Type B pancreatic cell (in vitro differentiated cells): Measurements from ENCODE around the gene FADS2. TPM values are rescaled to one million over a fixed set of nuclear protein-coding genes. Genes with fewer than 3 reads are reported as not detected.

Experiments
- DNase-seq: peaks from one replicate; pipeline ENCODE4 v3.0.0; 2021; ENCODE audit warnings: mixed read lengths; ENCODE audit not compliant: unreplicated experiment; ENCODE audit errors: extremely low spot score
- H3K27ac Mint-ChIP-seq: 2 replicates; pipeline ENCODE4 v1.8.0; 2021; ENCODE audit warnings: mild to moderate bottlenecking, mixed read lengths
- H3K27me3 Mint-ChIP-seq: 2 replicates; pipeline ENCODE4 v1.8.0; 2021; ENCODE audit warnings: mixed read lengths
- H3K36me3 Mint-ChIP-seq: 2 replicates; pipeline ENCODE4 v1.8.0; 2021; ENCODE audit warnings: mixed read lengths
- H3K4me1 Mint-ChIP-seq: one replicate; pipeline ENCODE4 v1.8.0; 2021; ENCODE audit warnings: mixed read lengths; ENCODE audit not compliant: unreplicated experiment
- H3K4me3 Mint-ChIP-seq: 2 replicates; pipeline ENCODE4 v1.8.0; 2021; ENCODE audit warnings: mild to moderate bottlenecking, mixed read lengths
- H3K9me3 Mint-ChIP-seq: 2 replicates; pipeline ENCODE4 v1.8.0; 2021; ENCODE audit warnings: mixed read lengths
- total RNA-seq: library from RNA; stranded (reverse); gene quantifications from 2 replicates; pipeline ENCODE4 v1.2.1, GENCODE V29; 2021; ENCODE audit warnings: low replicate concordance
- TF ChIP-seq, protein P1 (sequence below): fragments of 200-600 bp; sonication (generic); conservative IDR thresholded peaks from 2 replicates; pipeline ENCODE4 v1.5.0; 2021; ENCODE audit warnings: antibody characterized with exemption, mild to moderate bottlenecking

The FADS2 gene
- total RNA-seq, 1 donor from 2014 or later, result 205 TPM

DNA sequence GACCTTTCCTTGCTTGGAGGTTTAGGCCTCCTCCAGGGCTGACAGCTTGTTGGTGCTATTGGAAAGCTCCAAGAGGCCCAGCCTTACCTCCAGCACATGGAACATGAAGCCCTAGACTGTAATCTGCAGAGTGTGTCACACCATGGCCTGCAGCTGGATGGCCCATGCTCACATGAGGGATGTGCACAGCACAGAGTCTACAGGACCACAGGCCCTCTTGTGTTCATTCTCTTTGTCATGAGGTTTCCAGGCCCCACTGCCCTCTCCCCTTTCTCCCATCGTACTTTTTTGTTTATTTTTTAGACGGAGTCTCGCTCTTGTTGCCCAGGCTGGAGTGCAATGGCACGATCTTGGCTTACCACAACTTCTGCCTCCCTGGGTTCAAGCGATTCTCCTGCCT is 21.3 kb upstream of the FADS2 start:
- Mint-ChIP-seq H3K27ac (no peak overlapping the region), H3K4me1 (no peaks in the 10 kb centered on the region), H3K36me3 (peaks cover 31% of the 10 kb centered on the region), H3K27me3 (no peaks in the 10 kb centered on the region), H3K4me3 (no peak overlapping the region), H3K9me3 (no peaks in the 10 kb centered on the region)
- DNase-seq, result no peak
- TF ChIP-seq, protein P1, sequence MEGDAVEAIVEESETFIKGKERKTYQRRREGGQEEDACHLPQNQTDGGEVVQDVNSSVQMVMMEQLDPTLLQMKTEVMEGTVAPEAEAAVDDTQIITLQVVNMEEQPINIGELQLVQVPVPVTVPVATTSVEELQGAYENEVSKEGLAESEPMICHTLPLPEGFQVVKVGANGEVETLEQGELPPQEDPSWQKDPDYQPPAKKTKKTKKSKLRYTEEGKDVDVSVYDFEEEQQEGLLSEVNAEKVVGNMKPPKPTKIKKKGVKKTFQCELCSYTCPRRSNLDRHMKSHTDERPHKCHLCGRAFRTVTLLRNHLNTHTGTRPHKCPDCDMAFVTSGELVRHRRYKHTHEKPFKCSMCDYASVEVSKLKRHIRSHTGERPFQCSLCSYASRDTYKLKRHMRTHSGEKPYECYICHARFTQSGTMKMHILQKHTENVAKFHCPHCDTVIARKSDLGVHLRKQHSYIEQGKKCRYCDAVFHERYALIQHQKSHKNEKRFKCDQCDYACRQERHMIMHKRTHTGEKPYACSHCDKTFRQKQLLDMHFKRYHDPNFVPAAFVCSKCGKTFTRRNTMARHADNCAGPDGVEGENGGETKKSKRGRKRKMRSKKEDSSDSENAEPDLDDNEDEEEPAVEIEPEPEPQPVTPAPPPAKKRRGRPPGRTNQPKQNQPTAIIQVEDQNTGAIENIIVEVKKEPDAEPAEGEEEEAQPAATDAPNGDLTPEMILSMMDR, result no peak

DNA sequence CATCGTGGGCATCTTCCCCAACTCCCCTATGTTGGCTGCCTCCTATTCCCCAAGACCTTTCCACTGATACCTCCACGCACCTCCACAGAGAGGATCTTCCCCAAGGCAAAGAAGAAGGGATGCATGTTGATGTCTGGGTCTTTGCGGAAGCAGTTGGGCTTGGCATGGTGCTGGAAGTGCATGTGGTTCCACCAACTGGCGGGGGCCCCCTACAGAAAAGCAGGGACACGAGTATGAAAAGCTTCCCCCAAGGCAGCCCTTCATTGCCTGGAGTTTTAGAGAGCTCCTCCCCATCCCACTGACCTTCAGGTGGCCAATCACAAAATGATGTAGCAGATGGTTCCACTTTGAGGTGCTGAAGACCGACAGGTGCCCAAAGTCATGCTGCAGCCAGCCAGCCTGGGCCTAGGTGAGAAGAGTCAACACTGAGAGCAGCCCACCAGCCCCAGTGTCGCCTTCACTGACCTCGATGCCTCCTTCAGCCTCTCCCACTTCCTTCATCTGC is 17.4 kb upstream of the FADS2 start:
- Mint-ChIP-seq H3K4me1 (peaks cover 5% of the 10 kb centered on the region), H3K27ac (no peak overlapping the region), H3K4me3 (no peak overlapping the region), H3K36me3 (peaks cover 34% of the 10 kb centered on the region), H3K27me3 (no peaks in the 10 kb centered on the region), H3K9me3 (peaks cover 11% of the 10 kb centered on the region)
- TF ChIP-seq, protein P1, result no peak
- DNase-seq, result no peak

DNA sequence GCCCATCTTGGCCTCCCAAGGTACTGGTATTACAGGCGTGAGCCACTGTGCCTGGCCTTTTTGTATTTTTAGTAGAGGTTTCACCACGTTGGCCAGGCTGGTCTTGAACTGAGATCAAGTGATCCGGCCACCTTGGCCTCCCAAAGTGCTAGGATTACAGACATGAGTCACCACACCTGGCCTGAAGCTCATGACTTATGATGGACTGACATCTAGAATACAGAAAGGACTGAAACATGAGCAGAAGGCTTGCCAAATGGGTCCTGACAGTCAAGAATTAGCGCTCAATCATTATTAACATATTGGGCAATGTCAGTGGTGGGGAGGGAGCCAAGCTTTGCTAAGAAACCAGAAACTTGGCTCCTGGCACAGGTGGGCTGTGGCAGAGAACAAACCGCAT is 16.3 kb upstream of the FADS2 start:
- Mint-ChIP-seq H3K27ac (peak overlapping the region; percentile 29), H3K36me3 (peaks cover 34% of the 10 kb centered on the region), H3K4me3 (no peak overlapping the region), H3K4me1 (peaks cover 5% of the 10 kb centered on the region), H3K27me3 (no peaks in the 10 kb centered on the region), H3K9me3 (peaks cover 11% of the 10 kb centered on the region)
- DNase-seq, result no peak
- TF ChIP-seq, protein P1, result no peak

DNA sequence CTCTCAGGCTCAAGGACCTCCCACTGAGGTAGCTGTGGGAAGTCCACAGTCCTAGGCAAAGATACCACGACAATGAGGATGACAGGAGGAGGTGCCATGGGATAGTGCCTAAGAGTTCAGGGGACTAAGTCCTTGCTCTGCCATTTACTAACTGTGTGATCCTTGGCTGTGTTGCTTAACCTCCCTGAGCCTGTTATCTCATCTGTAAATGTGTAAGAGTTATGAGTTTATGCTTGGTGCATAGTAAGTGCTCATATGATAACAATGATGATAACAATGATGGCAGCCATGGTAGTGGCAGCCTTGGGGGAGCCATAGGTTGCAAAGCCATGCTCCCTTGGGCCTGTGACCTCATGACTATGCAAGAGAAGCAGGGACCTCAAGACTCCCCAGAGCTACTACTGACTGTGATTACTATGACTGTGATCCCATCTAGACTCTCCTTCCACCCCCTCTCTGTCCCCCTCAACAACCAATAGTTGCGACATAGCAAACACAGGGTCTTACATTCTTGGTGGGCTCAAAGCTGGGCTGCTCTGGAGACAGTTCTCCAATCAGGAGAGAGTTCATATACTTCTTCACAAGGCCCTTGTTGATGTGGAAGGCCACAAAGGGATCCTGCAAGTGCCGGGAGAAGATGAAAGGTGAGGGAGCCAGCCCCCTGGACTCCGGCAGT is 15.2 kb upstream of the FADS2 start:
- Mint-ChIP-seq H3K4me3 (no peak overlapping the region), H3K27me3 (no peaks in the 10 kb centered on the region), H3K36me3 (peaks cover 29% of the 10 kb centered on the region), H3K9me3 (peaks cover 11% of the 10 kb centered on the region), H3K27ac (no peak overlapping the region), H3K4me1 (peaks cover 12% of the 10 kb centered on the region)
- no peak for DNase-seq
- TF ChIP-seq, protein P1, result no peak

DNA sequence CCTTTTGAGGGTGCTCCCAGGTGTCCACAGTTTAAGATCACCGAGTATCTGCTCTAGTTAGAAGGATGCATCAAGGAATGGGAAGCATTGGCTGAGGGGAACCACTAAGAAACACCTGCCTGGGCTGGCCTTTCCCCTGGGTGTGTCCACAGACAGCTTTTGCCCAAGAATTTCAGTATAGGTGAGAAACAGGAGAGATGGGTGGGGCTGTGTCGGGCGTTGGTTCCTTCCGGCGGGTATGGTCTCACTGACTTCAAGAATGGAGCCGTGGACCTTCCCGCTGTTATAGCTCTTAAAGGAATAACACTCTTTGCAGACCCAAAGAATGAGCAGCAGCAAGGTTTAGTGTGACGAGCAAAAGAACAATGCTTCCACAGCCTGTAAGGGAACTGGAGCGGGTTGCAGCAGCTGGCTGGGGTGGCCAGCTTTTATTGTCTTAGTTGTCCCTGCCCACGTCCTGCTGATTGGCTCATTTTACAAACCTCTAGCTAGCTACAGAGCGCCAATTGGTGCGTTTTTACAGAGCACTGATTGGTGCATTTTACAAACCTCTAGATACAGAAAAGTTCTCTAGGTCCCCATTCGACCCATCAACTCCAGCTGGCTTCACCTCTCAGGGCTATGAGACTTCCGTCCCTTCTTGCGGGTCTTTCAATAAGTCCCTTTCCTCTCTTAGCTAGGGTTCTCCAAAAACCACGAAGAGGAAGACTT is 13.7 kb upstream of the FADS2 start:
- Mint-ChIP-seq H3K27me3 (no peaks in the 10 kb centered on the region), H3K4me1 (peaks cover 18% of the 10 kb centered on the region), H3K4me3 (peak overlapping the region; percentile 97), H3K9me3 (peaks cover 11% of the 10 kb centered on the region), H3K36me3 (peaks cover 24% of the 10 kb centered on the region), H3K27ac (peak overlapping the region; percentile 98)
- TF ChIP-seq, protein P1, result no peak
- no peak for DNase-seq
